A549 (cell line): Measurements from ENCODE around the gene PPP6C. TPM values are rescaled to one million over a fixed set of nuclear protein-coding genes. Genes with fewer than 3 reads are reported as not detected.
"Not testable (repeated sequence)": the region's sequence is repeated elsewhere in the genome, so short reads cannot be mapped to it uniquely, and the experiment has no call there.

ENCODE experiments used
- ATAC-seq, 2 experiments: fragments of 200-7000 bp in 1 of 2; fragments of >200 bp in 1 of 2; cut with Nextera tagmentation in 1 of 2; cut with Tn5 transposase in 1 of 2; 3 replicates each; pipeline versions ENCODE4 v1.8.0 to v1.9.1; 2018 to 2020; ENCODE audit warnings: mild to moderate bottlenecking in 1 of 2, moderate library complexity in 1 of 2
- CTCF ChIA-PET: fragments of 300-600 bp; sonication (Branson Sonifier 250); formaldehyde crosslinking; extraction: SDS; loops from one replicate; lab custom pipeline; 2021; ENCODE audit warnings: antibody characterized with exemption, inconsistent platforms; lab: Yijun Ruan, JAX
- POLR2A ChIA-PET: fragments of 350-600 bp; formaldehyde crosslinking; extraction: SDS; loops from one replicate; lab custom pipeline; 2021; ENCODE audit warnings: antibody characterized with exemption, inconsistent platforms; lab: Yijun Ruan, JAX
- DNase-seq, 2 experiments: peaks; one replicate each; pipeline versions ENCODE4 v3.0.0 to v3.0.0-alpha.2; 2011 to 2016; ENCODE audit warnings: low read depth in 1 of 2, low spot score in 1 of 2
- FAIRE-seq: peaks from 2 replicates; lab custom pipeline; 2011; peaks lifted over from hg19 to GRCh38; lab: Jason Lieb, UNC
- H3K27ac ChIP-seq, 2 experiments: fragments of >200 bp; sonication (Bioruptor Twin); formaldehyde crosslinking; 3 replicates each; pipeline ENCODE4 v1.5.1; 2016 to 2017
- H3K4me1 ChIP-seq: fragments of >200 bp; sonication (Bioruptor Twin); formaldehyde crosslinking; 3 replicates; pipeline ENCODE4 v1.6.1; 2016
- H3K4me2 ChIP-seq: fragments of >200 bp; sonication (Bioruptor Twin); formaldehyde crosslinking; 3 replicates; pipeline ENCODE4 v1.6.1; 2016
- H3K4me3 ChIP-seq: fragments of >200 bp; sonication (Bioruptor Twin); formaldehyde crosslinking; 3 replicates; pipeline ENCODE4 v1.5.1; 2016
- H3K9me3 ChIP-seq: fragments of >200 bp; sonication (Bioruptor Twin); formaldehyde crosslinking; 3 replicates; pipeline ENCODE4 v1.6.1; 2016
- EHF ChIP-seq: fragments of 250-450 bp; sonication (Bioruptor Pico); IDR thresholded peaks from 2 replicates; pipeline ENCODE4 v1.5.0; 2020; ENCODE audit warnings: mild to moderate bottlenecking
- FOSB ChIP-seq: fragments of 250-450 bp; sonication (Bioruptor Pico); IDR thresholded peaks from 2 replicates; pipeline ENCODE4 v1.5.0; 2020; ENCODE audit warnings: mild to moderate bottlenecking, moderate library complexity
- FOSL2 ChIP-seq, 2 experiments: fragments of 450-650 bp in 1 of 2; fragments of >200 bp in 1 of 2; sonication (Bioruptor Twin) in 1 of 2; formaldehyde crosslinking; IDR thresholded peaks; 2 replicates each; pipeline versions ENCODE4 v1.5.0 to v1.6.1; 2016 to 2020; ENCODE audit warnings: mild to moderate bottlenecking in 1 of 2, moderate library complexity in 1 of 2
- GATA3 ChIP-seq: IDR thresholded peaks from 2 replicates; pipeline ENCODE4 v1.6.1; 2012; ENCODE audit warnings: borderline replicate concordance
- HOXB13 ChIP-seq: fragments of 250-450 bp; sonication (Bioruptor Pico); IDR thresholded peaks from 2 replicates; pipeline ENCODE4 v1.5.0; 2020; ENCODE audit warnings: low read depth, mild to moderate bottlenecking, moderate library complexity
- JUN ChIP-seq, 2 experiments: fragments of >200 bp; sonication (Bioruptor Twin); formaldehyde crosslinking; IDR thresholded peaks; 2 replicates in 1 of 2; 3 replicates in 1 of 2; pipeline ENCODE4 v1.6.1; 2016 to 2017
- JUNB ChIP-seq: fragments of >200 bp; sonication (Bioruptor Twin); formaldehyde crosslinking; IDR thresholded peaks from 2 replicates; pipeline ENCODE4 v1.6.1; 2016
- MAZ ChIP-seq: fragments of 150-350 bp; IDR thresholded peaks from 2 replicates; pipeline ENCODE4 v1.6.1; 2014; ENCODE audit warnings: antibody characterized with exemption, low read depth, low read length, borderline replicate concordance
- POLR2A ChIP-seq: IDR thresholded peaks from 2 replicates; pipeline ENCODE4 v1.6.1; 2012; ENCODE audit warnings: mild to moderate bottlenecking, low read length
- RAD21 ChIP-seq, 2 experiments: fragments of >200 bp in 1 of 2; sonication (Bioruptor Twin) in 1 of 2; formaldehyde crosslinking in 1 of 2; IDR thresholded peaks in 1 of 2; conservative IDR thresholded peaks in 1 of 2; 2 replicates in 1 of 2; 3 replicates in 1 of 2; pipeline ENCODE4 v1.6.1; 2012 to 2018; ENCODE audit warnings: inconsistent platforms in 1 of 2
- WGBS: methylation state at CpG from one replicate; pipeline ENCODE4 v1.1.6; 2017; ENCODE audit errors: missing lambda C conversion rate; 5-methylcytosine and 5-hydroxymethylcytosine counted together
- polyA plus RNA-seq, 4 experiments: library from polyadenylated mRNA; depleted of rRNA in 3 of 4; stranded (reverse); fragments of >200 nt; fragmentation: RNase III in 1 of 4; extraction: RNeasy Plus Mini Kit Qiagen cat#74134 plus additional on column Dnase treatment in 1 of 4; gene quantifications; 2 replicates in 3 of 4; 3 replicates in 1 of 4; pipeline ENCODE4 v1.2.3, GENCODE V29; 2011 to 2017
- TF ChIP-seq, protein P1 (sequence below): IDR thresholded peaks from 2 replicates; pipeline ENCODE4 v1.6.1; 2012

Gene PPP6C
- polyA plus RNA-seq, 2 of the 4 experiments (the other 2 are of a cell fraction): 25.3 to 36.2 TPM

DNA sequence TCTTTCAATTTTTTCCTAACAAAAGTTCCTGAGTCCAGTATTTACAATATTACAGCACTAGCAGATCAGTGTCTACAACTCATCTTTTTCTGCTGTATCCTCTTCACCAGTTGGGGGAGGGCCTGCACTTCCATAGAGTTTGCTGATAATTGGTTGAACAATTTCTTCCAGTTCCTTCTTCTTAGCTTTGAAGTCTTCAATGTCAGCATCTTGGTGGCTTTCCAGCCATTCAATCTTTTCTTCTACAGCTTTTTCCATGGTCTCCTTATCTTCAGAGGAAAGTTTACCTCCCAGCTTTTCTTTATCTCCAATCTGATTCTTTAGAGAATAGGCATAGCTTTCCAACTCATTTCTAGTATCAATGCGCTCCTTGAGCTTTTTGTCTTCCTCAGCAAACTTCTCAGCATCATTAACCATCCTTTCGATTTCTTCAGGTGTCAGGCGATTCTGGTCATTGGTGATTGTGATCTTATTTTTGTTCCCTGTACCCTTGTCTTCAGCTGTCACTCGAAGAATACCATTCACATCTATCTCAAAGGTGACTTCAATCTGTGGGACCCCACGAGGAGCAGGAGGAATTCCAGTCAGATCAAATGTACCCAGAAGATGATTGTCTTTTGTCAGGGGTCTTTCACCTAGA lies 47.0 kb upstream of the PPP6C start:
- not testable (repeated sequence) for H3K9me3 ChIP-seq, H3K4me3 ChIP-seq, DNase-seq, H3K27ac ChIP-seq, FAIRE-seq, ATAC-seq
- WGBS: 84% methylated on average over 5 of the region's 5 CpGs
- CTCF ChIA-PET: interaction anchor here (0.8 to 1.1 kb wide), 3 partner anchors 20 to 125 kb away, joined by 3 to 4 read pairs (median 3); no protein-coding TSS in a partner anchor
- peak overlapping the region; percentile 80 for H3K4me2 ChIP-seq
- 0 out of 5 replicates have a peak, but pooled peaks have one; percentile 7 to 10 for TF ChIP-seq RAD21 (conservative IDR thresholded peaks at IDR 0.05 in 1 of 2, IDR thresholded peaks at IDR 0.05 in 1 of 2)
- POLR2A ChIA-PET: interaction anchor here (0.6 to 0.7 kb wide), 2 partner anchors 11 to 24 kb away, joined by 3 to 5 read pairs; no protein-coding TSS in a partner anchor
- H3K4me1 ChIP-seq: peaks cover 53% of the 10 kb centered on the region

DNA sequence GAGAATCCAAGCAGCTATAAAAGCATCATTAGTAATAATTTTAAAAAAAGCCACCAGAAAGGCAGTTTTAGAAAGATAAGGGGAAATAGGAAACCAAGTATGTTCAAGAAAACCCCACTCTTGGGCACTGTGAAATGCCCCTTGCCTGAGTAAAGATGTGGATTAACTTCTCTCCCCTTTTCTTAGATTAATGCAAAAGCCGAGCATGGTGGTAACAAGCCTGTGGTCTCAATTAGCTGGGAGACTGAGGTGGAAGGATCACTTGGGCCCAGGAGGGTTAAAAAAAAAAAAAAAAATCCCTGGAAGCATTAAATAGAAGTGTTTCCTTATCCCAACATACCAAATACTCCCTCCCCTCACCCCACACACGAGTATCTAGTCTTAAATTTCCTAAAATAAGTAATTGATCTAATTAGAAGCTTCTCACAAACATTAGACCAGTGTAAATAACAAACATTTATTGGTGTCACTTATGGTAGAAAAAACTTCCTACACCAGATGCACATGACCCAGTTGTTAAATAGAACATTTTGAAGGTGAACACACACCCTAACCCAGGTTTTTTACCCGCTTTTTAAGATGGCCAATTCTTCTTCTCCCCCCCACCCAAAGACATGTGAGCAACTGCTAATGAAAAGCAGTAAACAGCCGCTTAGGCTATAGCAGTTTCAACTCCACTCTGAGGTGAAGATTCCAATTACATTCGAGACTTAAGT lies 46.4 kb upstream of the PPP6C start:
- Histone ChIP-seq H3K27ac (no peak overlapping the region), H3K4me2 (peak overlapping the region; percentile 80)
- no peak for FAIRE-seq
- CTCF ChIA-PET: interaction anchor here (1.1 kb wide), 2 partner anchors 20 to 126 kb away, joined by 3 to 4 read pairs; no protein-coding TSS in a partner anchor
- WGBS: 78% methylated on average over 5 of the region's 5 CpGs
- no peak for DNase-seq
- TF ChIP-seq JUNB (no peak), JUN (IDR thresholded peaks at IDR 0.05) (no peak), MAZ (no peak)
- TF ChIP-seq, all 56 proteins: peak for 0
- POLR2A ChIA-PET: interaction anchor here (0.6 to 0.7 kb wide), 2 partner anchors 10 to 23 kb away, joined by 3 to 5 read pairs; no protein-coding TSS in a partner anchor
- peaks cover 53% of the 10 kb centered on the region for H3K4me1 ChIP-seq
- ATAC-seq: no peak
- no peak overlapping the region for H3K4me3 ChIP-seq
- H3K9me3 ChIP-seq: no peaks in the 10 kb centered on the region

DNA sequence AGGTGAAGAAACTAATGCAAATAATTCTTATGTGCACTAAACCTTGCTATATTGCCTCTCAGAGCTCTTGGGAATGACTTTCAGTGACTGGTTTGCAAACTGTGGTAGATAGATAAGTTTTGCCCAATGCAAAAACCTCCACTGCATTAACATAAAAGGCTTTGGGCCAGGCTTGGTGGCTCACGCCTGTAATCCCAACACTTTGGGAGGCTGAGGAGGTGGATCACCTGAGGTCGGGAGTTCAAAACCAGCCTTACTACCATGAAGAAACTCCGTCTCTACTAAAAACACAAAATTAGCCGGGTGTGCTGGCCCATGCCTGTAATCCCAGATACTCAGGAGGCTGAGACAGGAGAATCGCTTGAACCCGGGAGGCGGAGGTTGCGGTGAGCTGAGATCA lies 44.5 kb upstream of the PPP6C start:
- not testable (repeated sequence) for FAIRE-seq, ATAC-seq, H3K4me2 ChIP-seq, DNase-seq, H3K27ac ChIP-seq, H3K9me3 ChIP-seq, H3K4me3 ChIP-seq
- H3K4me1 ChIP-seq: peaks cover 48% of the 10 kb centered on the region
- ChIA-PET POLR2A (interaction anchor here (1.0 to 4.8 kb wide), 3 partner anchors 7 to 34 kb away, joined by 4 to 30 read pairs (median 6); partner anchors contain the start of genes HSPA5 and RABEPK), CTCF (interaction anchor here (0.7 to 1.0 kb wide), 2 partner anchors 10 to 21 kb away, joined by 3 to 7 read pairs; no protein-coding TSS in a partner anchor)
- TF ChIP-seq FOSB (CRISPR knock-in tag): 0 out of 2 replicates have a peak, but pooled peaks have one; percentile 62
- WGBS: 92% methylated on average over 8 of the region's 8 CpGs

DNA sequence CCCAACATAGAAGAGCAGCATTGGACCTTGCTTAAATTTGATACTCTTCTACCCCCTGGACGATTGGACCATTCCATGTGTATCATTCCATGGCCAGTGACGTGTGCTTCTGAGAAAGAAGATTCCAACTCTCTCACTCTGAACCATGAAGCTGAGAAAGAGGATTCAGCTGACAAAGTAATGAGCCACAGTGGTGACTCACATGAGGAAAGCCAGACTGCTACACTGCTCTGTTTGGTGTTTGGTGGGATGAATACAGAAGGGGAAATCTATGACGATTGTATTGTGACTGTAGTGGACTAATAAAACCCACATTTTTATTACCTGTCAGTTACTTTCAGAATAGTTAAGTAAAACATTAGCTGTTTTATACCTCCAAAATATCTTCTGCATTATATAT lies 44.1 kb upstream of the PPP6C start:
- POLR2A ChIA-PET: interaction anchor here (1.0 to 4.8 kb wide), 3 partner anchors 8 to 33 kb away, joined by 4 to 30 read pairs (median 6); partner anchors contain the start of genes HSPA5 and RABEPK
- no peak for FAIRE-seq
- H3K27ac ChIP-seq: no peak overlapping the region; a peak in 1 of 6 replicates

DNA sequence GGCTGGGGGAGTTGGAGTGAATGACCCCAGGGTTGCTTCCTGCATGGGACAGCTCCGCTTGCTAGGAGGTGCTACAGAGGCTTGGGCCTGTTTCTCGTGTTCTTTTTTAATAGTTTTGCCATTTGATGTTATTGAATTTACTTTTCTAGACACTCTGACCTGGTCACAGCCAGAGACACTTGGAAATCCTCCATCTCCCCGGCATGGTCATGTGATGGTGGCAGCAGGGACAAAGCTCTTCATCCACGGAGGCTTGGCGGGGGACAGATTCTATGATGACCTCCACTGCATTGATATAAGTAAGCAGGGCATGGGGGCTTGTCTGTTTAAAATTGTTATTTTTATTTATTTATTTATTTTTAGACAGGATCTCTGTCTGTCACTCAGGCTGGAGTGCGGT lies 38.2 kb upstream of the PPP6C start:
- 89% methylated on average over 6 of the region's 6 CpGs for WGBS
- ATAC-seq: no peak

More for the DNA sequence above, 44.1 kb upstream of the PPP6C start:
- ATAC-seq (peak; percentile 83 to 90), DNase-seq (peak; percentile 40 to 66)
- H3K4me1 ChIP-seq: peaks cover 44% of the 10 kb centered on the region
- 31% methylated on average over 3 of the region's 3 CpGs for WGBS
- CTCF ChIA-PET: interaction anchor here (0.7 to 1.0 kb wide), 2 partner anchors 9 to 22 kb away, joined by 3 to 7 read pairs; no protein-coding TSS in a partner anchor
- H3K9me3 ChIP-seq: no peaks in the 10 kb centered on the region
- no peak overlapping the region for H3K4me3 ChIP-seq
- no peak overlapping the region for H3K4me2 ChIP-seq
- TF ChIP-seq EHF (CRISPR knock-in tag) (no peak), FOSL2 (IDR thresholded peaks at IDR 0.05) (no peak), FOSL2 (CRISPR knock-in tag; IDR thresholded peaks at IDR 0.05) (peak; percentile 55)
- TF ChIP-seq, all 56 proteins: peak for 1

DNA sequence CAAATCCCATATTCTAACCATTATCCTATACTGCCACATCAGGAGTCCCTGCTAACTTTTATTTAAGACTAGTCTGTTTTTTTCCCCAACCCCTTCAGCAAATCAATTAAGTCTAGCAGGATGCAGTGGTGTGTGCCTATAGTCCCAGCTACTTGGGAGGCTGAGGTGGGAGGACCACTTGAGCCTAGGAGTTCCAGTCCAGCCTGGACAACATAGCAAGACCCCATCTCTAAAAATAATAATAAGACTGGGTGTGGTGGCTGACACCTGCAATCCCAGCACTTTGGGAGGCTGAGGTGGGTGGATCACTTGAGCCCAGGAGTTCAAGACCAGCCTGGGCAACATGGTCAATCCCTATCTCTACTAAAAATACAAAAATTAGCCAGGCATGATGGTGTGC lies 35.3 kb upstream of the PPP6C start:
- ChIA-PET POLR2A (interaction anchor here (4.4 kb wide), 1 partner anchor 16 kb away, joined by 22 read pairs; the partner anchor contains the start of gene HSPA5), CTCF (interaction anchor here (1.3 kb wide), 2 partner anchors 9 to 24 kb away, joined by 3 to 7 read pairs; no protein-coding TSS in a partner anchor)
- H3K4me3 ChIP-seq, FAIRE-seq, DNase-seq, H3K27ac ChIP-seq, H3K9me3 ChIP-seq, H3K4me2 ChIP-seq, H3K4me1 ChIP-seq, ATAC-seq: not testable (repeated sequence)

More for the DNA sequence above, 38.2 kb upstream of the PPP6C start:
- Histone ChIP-seq H3K4me2 (no peak overlapping the region), H3K9me3 (no peaks in the 10 kb centered on the region)
- TF ChIP-seq HOXB13 (no peak), GATA3 (no peak), POLR2A (no peak)
- TF ChIP-seq, protein P1, sequence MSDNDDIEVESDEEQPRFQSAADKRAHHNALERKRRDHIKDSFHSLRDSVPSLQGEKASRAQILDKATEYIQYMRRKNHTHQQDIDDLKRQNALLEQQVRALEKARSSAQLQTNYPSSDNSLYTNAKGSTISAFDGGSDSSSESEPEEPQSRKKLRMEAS: no peak
- TF ChIP-seq, all 56 proteins: peak for 0
- POLR2A ChIA-PET: interaction anchor here (4.4 kb wide), 1 partner anchor 14 kb away, joined by 22 read pairs; the partner anchor contains the start of gene HSPA5
- H3K4me3 ChIP-seq: no peak overlapping the region
- CTCF ChIA-PET: interaction anchor here (1.1 to 1.7 kb wide), 2 partner anchors 17 to 84 kb away, joined by 3 read pairs; partner anchors contain the start of gene SCAI
- FAIRE-seq (no peak), DNase-seq (no peak)
- no peaks in the 10 kb centered on the region for H3K4me1 ChIP-seq
- no peak overlapping the region for H3K27ac ChIP-seq
